A549 (cell line): ENCODE results near the gene RXRA. TPM values are rescaled to one million over a fixed set of nuclear protein-coding genes. Genes with fewer than 3 reads are reported as not detected.

ENCODE experiments used
- ATAC-seq, 2 experiments: fragments of 200-7000 bp in 1 of 2; fragments of >200 bp in 1 of 2; cut with Nextera tagmentation in 1 of 2; cut with Tn5 transposase in 1 of 2; 3 replicates each; pipeline versions ENCODE4 v1.8.0 to v1.9.1; 2018 to 2020; ENCODE audit warnings: mild to moderate bottlenecking in 1 of 2, moderate library complexity in 1 of 2
- CTCF ChIA-PET: fragments of 300-600 bp; sonication (Branson Sonifier 250); formaldehyde crosslinking; extraction: SDS; loops from one replicate; lab custom pipeline; 2021; ENCODE audit warnings: antibody characterized with exemption, inconsistent platforms; lab: Yijun Ruan, JAX
- POLR2A ChIA-PET: fragments of 350-600 bp; formaldehyde crosslinking; extraction: SDS; loops from one replicate; lab custom pipeline; 2021; ENCODE audit warnings: antibody characterized with exemption, inconsistent platforms; lab: Yijun Ruan, JAX
- DNase-seq, 2 experiments: peaks; one replicate each; pipeline versions ENCODE4 v3.0.0 to v3.0.0-alpha.2; 2011 to 2016; ENCODE audit warnings: low read depth in 1 of 2, low spot score in 1 of 2
- FAIRE-seq: peaks from 2 replicates; lab custom pipeline; 2011; peaks lifted over from hg19 to GRCh38; lab: Jason Lieb, UNC
- H3K27ac ChIP-seq, 2 experiments: fragments of >200 bp; sonication (Bioruptor Twin); formaldehyde crosslinking; 3 replicates each; pipeline ENCODE4 v1.5.1; 2016 to 2017
- H3K4me1 ChIP-seq: fragments of >200 bp; sonication (Bioruptor Twin); formaldehyde crosslinking; 3 replicates; pipeline ENCODE4 v1.6.1; 2016
- H3K4me2 ChIP-seq: fragments of >200 bp; sonication (Bioruptor Twin); formaldehyde crosslinking; 3 replicates; pipeline ENCODE4 v1.6.1; 2016
- H3K4me3 ChIP-seq: fragments of >200 bp; sonication (Bioruptor Twin); formaldehyde crosslinking; 3 replicates; pipeline ENCODE4 v1.5.1; 2016
- H3K9me3 ChIP-seq: fragments of >200 bp; sonication (Bioruptor Twin); formaldehyde crosslinking; 3 replicates; pipeline ENCODE4 v1.6.1; 2016
- CBX2 ChIP-seq: fragments of 200-600 bp; sonication (generic); IDR thresholded peaks from 2 replicates; pipeline ENCODE4 v1.6.1; 2016; ENCODE audit warnings: low read depth, mild to moderate bottlenecking, borderline replicate concordance
- CEBPB ChIP-seq, 2 experiments: fragments of >200 bp in 1 of 2; sonication (Bioruptor Twin) in 1 of 2; formaldehyde crosslinking in 1 of 2; IDR thresholded peaks; 2 replicates each; pipeline ENCODE4 v1.6.1; 2012 to 2016
- CHD2 ChIP-seq: fragments of 150-350 bp; IDR thresholded peaks from 2 replicates; pipeline ENCODE4 v1.6.1; 2014; ENCODE audit warnings: low read length; ENCODE audit not compliant: partially characterized antibody
- EHF ChIP-seq: fragments of 250-450 bp; sonication (Bioruptor Pico); IDR thresholded peaks from 2 replicates; pipeline ENCODE4 v1.5.0; 2020; ENCODE audit warnings: mild to moderate bottlenecking
- ESRRA ChIP-seq: fragments of 150-350 bp; IDR thresholded peaks from 2 replicates; pipeline ENCODE4 v1.6.1; 2014; ENCODE audit warnings: mild to moderate bottlenecking, low read length, borderline replicate concordance
- FOSB ChIP-seq: fragments of 250-450 bp; sonication (Bioruptor Pico); IDR thresholded peaks from 2 replicates; pipeline ENCODE4 v1.5.0; 2020; ENCODE audit warnings: mild to moderate bottlenecking, moderate library complexity
- GATA3 ChIP-seq: IDR thresholded peaks from 2 replicates; pipeline ENCODE4 v1.6.1; 2012; ENCODE audit warnings: borderline replicate concordance
- HOXB5 ChIP-seq: fragments of 250-450 bp; sonication (Bioruptor Pico); IDR thresholded peaks from 2 replicates; pipeline ENCODE4 v1.5.0; 2020; ENCODE audit warnings: mild to moderate bottlenecking, moderate library complexity
- JUNB ChIP-seq: fragments of >200 bp; sonication (Bioruptor Twin); formaldehyde crosslinking; IDR thresholded peaks from 2 replicates; pipeline ENCODE4 v1.6.1; 2016
- KDM1A ChIP-seq: fragments of 200-600 bp; sonication (generic); IDR thresholded peaks from 2 replicates; pipeline ENCODE4 v1.6.1; 2016; ENCODE audit warnings: low read depth, mild to moderate bottlenecking
- MAX ChIP-seq: IDR thresholded peaks from 2 replicates; pipeline ENCODE4 v1.6.1; 2012
- NFE2L2 ChIP-seq: fragments of 150-350 bp; conservative IDR thresholded peaks from 2 replicates; pipeline ENCODE4 v1.6.1; 2014; ENCODE audit warnings: low read length
- NPAS2 ChIP-seq: fragments of 250-450 bp; sonication (Bioruptor Pico); IDR thresholded peaks from 2 replicates; pipeline ENCODE4 v1.8.0; 2022; ENCODE audit warnings: mild to moderate bottlenecking, moderate library complexity, borderline replicate concordance
- NR3C1 ChIP-seq: fragments of >200 bp; sonication (Bioruptor Twin); formaldehyde crosslinking; IDR thresholded peaks from 3 replicates; pipeline ENCODE4 v1.6.1; 2017
- PHF8 ChIP-seq: fragments of 200-600 bp; sonication (generic); IDR thresholded peaks from 2 replicates; pipeline ENCODE4 v1.6.1; 2016; ENCODE audit warnings: low read depth, mild to moderate bottlenecking, antibody characterized with exemption, moderate library complexity, borderline replicate concordance
- POLR2AphosphoS2 ChIP-seq: conservative IDR thresholded peaks from 2 replicates; pipeline ENCODE4 v1.6.1; 2012; ENCODE audit warnings: low read length, improper control_type of control experiment, inconsistent platforms
- RCOR1 ChIP-seq: fragments of 150-350 bp; IDR thresholded peaks from 2 replicates; pipeline ENCODE4 v1.6.1; 2014; ENCODE audit warnings: antibody characterized with exemption, low read length, low read depth
- RFX5 ChIP-seq: fragments of 450-650 bp; IDR thresholded peaks from 2 replicates; pipeline ENCODE4 v1.7.1; 2014; ENCODE audit warnings: antibody characterized with exemption, mild to moderate bottlenecking, moderate library complexity
- RNF2 ChIP-seq: fragments of 200-600 bp; sonication (generic); IDR thresholded peaks from 2 replicates; pipeline ENCODE4 v1.6.1; 2016; ENCODE audit warnings: low read depth, mild to moderate bottlenecking, antibody characterized with exemption, moderate library complexity, borderline replicate concordance
- SREBF2 ChIP-seq: fragments of 450-650 bp; IDR thresholded peaks from 2 replicates; pipeline ENCODE4 v1.6.1; 2014; ENCODE audit warnings: mild to moderate bottlenecking, moderate library complexity
- TFCP2L1 ChIP-seq: fragments of 250-450 bp; sonication (Bioruptor Pico); IDR thresholded peaks from 2 replicates; pipeline ENCODE4 v1.5.0; 2021; ENCODE audit warnings: mild to moderate bottlenecking
- ZNF302 ChIP-seq: fragments of 250-450 bp; sonication (Bioruptor Pico); IDR thresholded peaks from 2 replicates; pipeline ENCODE4 v1.9.0; 2021; ENCODE audit warnings: inconsistent platforms, mild to moderate bottlenecking, moderate library complexity
- WGBS: methylation state at CpG from one replicate; pipeline ENCODE4 v1.1.6; 2017; ENCODE audit errors: missing lambda C conversion rate; 5-methylcytosine and 5-hydroxymethylcytosine counted together
- polyA plus RNA-seq, 4 experiments: library from polyadenylated mRNA; depleted of rRNA in 3 of 4; stranded (reverse); fragments of >200 nt; fragmentation: RNase III in 1 of 4; extraction: RNeasy Plus Mini Kit Qiagen cat#74134 plus additional on column Dnase treatment in 1 of 4; gene quantifications; 2 replicates in 3 of 4; 3 replicates in 1 of 4; pipeline ENCODE4 v1.2.3, GENCODE V29; 2011 to 2017
- TF ChIP-seq, protein P1 (sequence below): fragments of 200-600 bp; sonication (generic); IDR thresholded peaks from 2 replicates; pipeline ENCODE4 v1.6.1; 2016; ENCODE audit warnings: antibody characterized with exemption, mild to moderate bottlenecking, moderate library complexity
- TF ChIP-seq, protein P2 (sequence below): fragments of 150-350 bp; IDR thresholded peaks from 2 replicates; pipeline ENCODE4 v1.6.1; 2014; ENCODE audit warnings: low read depth, mild to moderate bottlenecking, low read length

Gene RXRA
- polyA plus RNA-seq, 2 of the 4 experiments (the other 2 are of a cell fraction), result 6.6 to 23.9 TPM

- no peak overlapping the region for H3K4me3 ChIP-seq
- no peaks in the 10 kb centered on the region for H3K9me3 ChIP-seq
- CTCF ChIA-PET, result interaction anchor here (1.1 to 1.5 kb wide), 4 partner anchors 9 to 55 kb away, joined by 3 to 7 read pairs (median 4); no protein-coding TSS in a partner anchor
- no peak for TF ChIP-seq EHF (CRISPR knock-in tag)
- H3K4me1 ChIP-seq, result peaks cover 48% of the 10 kb centered on the region
- DNase-seq, result no peak
- WGBS, result 82% methylated on average over 15 of the region's 15 CpGs
- no peak for FAIRE-seq
- H3K4me2 ChIP-seq, result peak overlapping the region; percentile 5; the same call in 1 of the 3 replicates
- peak overlapping the region in 1 of 2 experiments; percentile 97; a peak in 3 of 6 replicates for H3K27ac ChIP-seq
- ATAC-seq, result no peak
- POLR2A ChIA-PET, result no interaction called here
Observed at GRCh38 chr9:134388289-134388808, 62.1 kb downstream of the RXRA start.

- no peak for FAIRE-seq
- no peak for ATAC-seq
- ChIA-PET POLR2A (no interaction called here), CTCF (interaction anchor here (1.1 to 1.5 kb wide), 5 partner anchors 10 to 54 kb away, joined by 3 to 7 read pairs (median 4); no protein-coding TSS in a partner anchor)
- H3K4me3 ChIP-seq, result no peak overlapping the region
- H3K9me3 ChIP-seq, result no peaks in the 10 kb centered on the region
- H3K4me1 ChIP-seq, result peaks cover 42% of the 10 kb centered on the region
- no peak for DNase-seq
- WGBS, result 88% methylated on average over 17 of the region's 17 CpGs
- no peak overlapping the region for H3K4me2 ChIP-seq
- H3K27ac ChIP-seq, result peak overlapping the region in 1 of 2 experiments; percentile 97; a peak in 3 of 6 replicates
- TF ChIP-seq HOXB5 (CRISPR knock-in tag) (no peak), POLR2AphosphoS2 (no peak), JUNB (no peak), RCOR1 (no peak), NFE2L2 (no peak), NR3C1 (no peak), SREBF2 (no peak), MAX (no peak)
- TF ChIP-seq, all 56 proteins: peak for 0
Observed at GRCh38 chr9:134388976-134389375, 62.7 kb downstream of the RXRA start.

- no peak overlapping the region for H3K4me2 ChIP-seq
- peaks cover 35% of the 10 kb centered on the region for H3K4me1 ChIP-seq
- H3K4me3 ChIP-seq, result no peak overlapping the region
- CTCF ChIA-PET, result interaction anchor here (1.1 to 2.1 kb wide), 3 partner anchors 10 to 24 kb away, joined by 3 to 8 read pairs (median 4); no protein-coding TSS in a partner anchor
- ATAC-seq, result no peak
- TF ChIP-seq GATA3 (no peak), ZNF302 (CRISPR knock-in tag) (no peak), POLR2AphosphoS2 (no peak), ESRRA (no peak), KDM1A (no peak), PHF8 (no peak), NPAS2 (CRISPR knock-in tag) (no peak), CEBPB (IDR thresholded peaks at IDR 0.05) (no peak), RNF2 (no peak), TFCP2L1 (CRISPR knock-in tag) (no peak), RCOR1 (no peak), NR3C1 (no peak), RFX5 (no peak), FOSB (CRISPR knock-in tag) (no peak), SREBF2 (no peak), CHD2 (no peak), CBX2 (no peak)
- TF ChIP-seq, protein P1, sequence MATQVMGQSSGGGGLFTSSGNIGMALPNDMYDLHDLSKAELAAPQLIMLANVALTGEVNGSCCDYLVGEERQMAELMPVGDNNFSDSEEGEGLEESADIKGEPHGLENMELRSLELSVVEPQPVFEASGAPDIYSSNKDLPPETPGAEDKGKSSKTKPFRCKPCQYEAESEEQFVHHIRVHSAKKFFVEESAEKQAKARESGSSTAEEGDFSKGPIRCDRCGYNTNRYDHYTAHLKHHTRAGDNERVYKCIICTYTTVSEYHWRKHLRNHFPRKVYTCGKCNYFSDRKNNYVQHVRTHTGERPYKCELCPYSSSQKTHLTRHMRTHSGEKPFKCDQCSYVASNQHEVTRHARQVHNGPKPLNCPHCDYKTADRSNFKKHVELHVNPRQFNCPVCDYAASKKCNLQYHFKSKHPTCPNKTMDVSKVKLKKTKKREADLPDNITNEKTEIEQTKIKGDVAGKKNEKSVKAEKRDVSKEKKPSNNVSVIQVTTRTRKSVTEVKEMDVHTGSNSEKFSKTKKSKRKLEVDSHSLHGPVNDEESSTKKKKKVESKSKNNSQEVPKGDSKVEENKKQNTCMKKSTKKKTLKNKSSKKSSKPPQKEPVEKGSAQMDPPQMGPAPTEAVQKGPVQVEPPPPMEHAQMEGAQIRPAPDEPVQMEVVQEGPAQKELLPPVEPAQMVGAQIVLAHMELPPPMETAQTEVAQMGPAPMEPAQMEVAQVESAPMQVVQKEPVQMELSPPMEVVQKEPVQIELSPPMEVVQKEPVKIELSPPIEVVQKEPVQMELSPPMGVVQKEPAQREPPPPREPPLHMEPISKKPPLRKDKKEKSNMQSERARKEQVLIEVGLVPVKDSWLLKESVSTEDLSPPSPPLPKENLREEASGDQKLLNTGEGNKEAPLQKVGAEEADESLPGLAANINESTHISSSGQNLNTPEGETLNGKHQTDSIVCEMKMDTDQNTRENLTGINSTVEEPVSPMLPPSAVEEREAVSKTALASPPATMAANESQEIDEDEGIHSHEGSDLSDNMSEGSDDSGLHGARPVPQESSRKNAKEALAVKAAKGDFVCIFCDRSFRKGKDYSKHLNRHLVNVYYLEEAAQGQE, result no peak
- TF ChIP-seq, protein P2, sequence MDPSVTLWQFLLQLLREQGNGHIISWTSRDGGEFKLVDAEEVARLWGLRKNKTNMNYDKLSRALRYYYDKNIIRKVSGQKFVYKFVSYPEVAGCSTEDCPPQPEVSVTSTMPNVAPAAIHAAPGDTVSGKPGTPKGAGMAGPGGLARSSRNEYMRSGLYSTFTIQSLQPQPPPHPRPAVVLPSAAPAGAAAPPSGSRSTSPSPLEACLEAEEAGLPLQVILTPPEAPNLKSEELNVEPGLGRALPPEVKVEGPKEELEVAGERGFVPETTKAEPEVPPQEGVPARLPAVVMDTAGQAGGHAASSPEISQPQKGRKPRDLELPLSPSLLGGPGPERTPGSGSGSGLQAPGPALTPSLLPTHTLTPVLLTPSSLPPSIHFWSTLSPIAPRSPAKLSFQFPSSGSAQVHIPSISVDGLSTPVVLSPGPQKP, result no peak
- TF ChIP-seq, all 56 proteins: peak for 0
- no peaks in the 10 kb centered on the region for H3K9me3 ChIP-seq
- FAIRE-seq (no peak), DNase-seq (no peak)
- H3K27ac ChIP-seq, result peak overlapping the region in 1 of 2 experiments; percentile 97; a peak in 3 of 6 replicates
- POLR2A ChIA-PET, result no interaction called here
- WGBS, result 92% methylated on average over 13 of the region's 13 CpGs
Observed at GRCh38 chr9:134389642-134390041, 63.4 kb downstream of the RXRA start.
